Occipital lobe (tissue), 2 donors: ENCODE data around the gene TRAM1L1. TPM values are rescaled to one million over a fixed set of nuclear protein-coding genes. Genes with fewer than 3 reads are reported as not detected.

Experiments used
- DNase-seq: peaks from one replicate; lab custom pipeline; 2025; lab: John Stamatoyannopoulos, UW
- total RNA-seq: library from RNA; depleted of rRNA; stranded (reverse); fragments of >200 nt; gene quantifications from one replicate; pipeline ENCODE4 v1.2.3, GENCODE V29; 2014

TRAM1L1 gene
- 37.1 TPM for total RNA-seq

- peak; percentile 42 for DNase-seq
These were observed at the start of gene TRAM1L1 for GRCh38 chr4:117084866-117085701. Gene TRAM1L1, minus strand, starts transcription at chr4:117085576. Its CDS starts 183 bp downstream, at chr4:117085393.

GRCh38 chr4:117134386-117134785, 49.0 kb upstream of the TRAM1L1 start:
- peak; percentile 2 for DNase-seq

- no peak for DNase-seq
These were observed 11.5 kb upstream of the TRAM1L1 start for GRCh38 chr4:117096886-117097285.

GRCh38 chr4:117096462-117096861, 11.1 kb upstream of the TRAM1L1 start:
- DNase-seq = no peak

GRCh38 chr4:117093571-117093970, 8.2 kb upstream of the TRAM1L1 start:
- DNase-seq = no peak

- no peak for DNase-seq
These were observed 7.6 kb downstream of the TRAM1L1 start for GRCh38 chr4:117077760-117078159.

- no peak for DNase-seq
These were observed 17.3 kb downstream of the TRAM1L1 start for GRCh38 chr4:117068120-117068519.

- no peak for DNase-seq
These were observed 21.2 kb downstream of the TRAM1L1 start for GRCh38 chr4:117063961-117064696.

GRCh38 chr4:117042962-117043361, 42.4 kb downstream of the TRAM1L1 start:
- DNase-seq = no peak
